ENCODE measurements around the gene KMT2E. TPM values are rescaled to one million over a fixed set of nuclear protein-coding genes. Genes with fewer than 3 reads are reported as not detected.

Gene KMT2E
- total RNA-seq, 1 experiment from 2014 or later = 38.2 TPM

DNA sequence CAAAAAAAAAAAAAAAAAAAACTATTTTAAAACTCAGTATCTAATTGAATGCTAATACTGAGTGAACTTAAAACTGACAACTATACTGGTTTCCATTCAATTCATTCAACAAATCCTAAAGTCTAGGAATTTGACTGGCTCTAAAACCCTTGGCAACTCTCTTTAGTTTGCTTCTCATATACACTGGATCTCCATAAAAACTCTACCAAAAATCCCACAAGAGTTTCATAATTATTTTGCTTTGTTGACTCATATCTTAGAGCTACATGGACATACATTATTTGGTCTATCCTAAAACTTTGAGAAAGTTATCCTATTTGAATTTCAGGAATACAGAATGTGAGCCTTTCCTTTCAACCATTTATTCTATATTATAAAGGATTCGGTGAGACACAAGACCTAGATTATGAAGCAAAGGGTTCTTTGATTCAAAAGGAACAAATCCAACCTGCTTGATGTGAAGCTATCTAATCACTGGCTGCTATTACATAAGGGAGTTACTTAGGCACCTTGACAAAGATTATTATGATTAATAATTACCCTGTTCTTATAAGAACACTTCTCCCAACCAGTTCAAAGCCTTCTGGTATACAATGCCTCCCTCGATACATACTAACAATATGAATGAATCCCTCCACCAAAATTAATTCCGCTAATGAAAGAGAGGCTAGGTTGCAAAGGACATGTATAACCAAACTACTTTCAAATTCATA, 15.8 kb upstream of the KMT2E start:
- H3K4ac ChIP-seq (ENCODE audit: low read depth, low read length) = no peak overlapping the region
- no peaks in the 10 kb centered on the region for H3K23me2 ChIP-seq (ENCODE audit: insufficient read length, low read depth, low read length, poor library complexity, severe bottlenecking)
- no peak overlapping the region for H3K27ac Mint-ChIP-seq
- TF ChIP-seq CTCF (conservative IDR thresholded peaks at IDR 0.05) = no peak
- no peak overlapping the region for H4K8ac ChIP-seq (replicated peaks; ENCODE audit: insufficient read length, low read depth, low read length)
- H3K36me3 Mint-ChIP-seq (ENCODE audit: insufficient read depth in 1 of 3, low read depth in 3 of 3) = peaks cover 0 to 23% (median 18%) of the 10 kb centered on the region in 3 experiments; a peak in 6 of 7 replicates
- no peak overlapping the region for H3K14ac ChIP-seq (ENCODE audit: insufficient read depth, low read length)
- H2BK20ac ChIP-seq (ENCODE audit: low read depth, low read length, poor library complexity, severe bottlenecking) = no peak overlapping the region
- no peaks in the 10 kb centered on the region for H3K27me3 ChIP-seq (ENCODE audit: insufficient read depth, low read length)
- peaks cover 33 to 36% of the 10 kb centered on the region in 2 experiments for H3K4me1 Mint-ChIP-seq
- DNase-seq = no peak
- H3K79me2 ChIP-seq (ENCODE audit: insufficient read depth, low read length) = peaks cover 59% of the 10 kb centered on the region
- H4K91ac ChIP-seq (ENCODE audit: insufficient read length, low read depth, low read length) = no peak overlapping the region
- H3K23ac ChIP-seq (ENCODE audit: insufficient read length, low read depth, low read length) = no peak overlapping the region
- H2AK5ac ChIP-seq (ENCODE audit: insufficient read length, low read length) = no peak overlapping the region
- no peak overlapping the region for H3K18ac ChIP-seq (ENCODE audit: insufficient read length, low read depth, low read length)
- H2BK120ac ChIP-seq (ENCODE audit: low read depth, low read length, poor library complexity, severe bottlenecking) = no peak overlapping the region
- no peak overlapping the region for H3K4me3 Mint-ChIP-seq
- H3K56ac ChIP-seq (ENCODE audit: insufficient read length, low read depth, low read length) = no peak overlapping the region
- H2AFZ ChIP-seq (ENCODE audit: low read length) = no peak overlapping the region
- H4K20me1 ChIP-seq (ENCODE audit: control insufficient read depth, insufficient read depth, insufficient read length) = no peaks in the 10 kb centered on the region
- no peaks in the 10 kb centered on the region for H3K4me1 ChIP-seq (ENCODE audit: insufficient read depth, low read length)
- no peaks in the 10 kb centered on the region for H3K9me3 Mint-ChIP-seq
- peaks cover 8% of the 10 kb centered on the region for H3K79me1 ChIP-seq (ENCODE audit: insufficient read depth, low read depth, low read length, poor library complexity, severe bottlenecking)
- H3K9me3 ChIP-seq (ENCODE audit: control insufficient read depth, low read depth, low read length) = no peaks in the 10 kb centered on the region
- H3K9ac ChIP-seq (ENCODE audit: extremely low read depth, insufficient read length, low read length) = no peak overlapping the region
- H2BK12ac ChIP-seq (ENCODE audit: insufficient read length, low read depth, low read length) = no peak overlapping the region
- no peak overlapping the region for H3K27ac ChIP-seq (ENCODE audit: insufficient read length, low read depth, low read length)
- no peak overlapping the region for H2BK5ac ChIP-seq (ENCODE audit: insufficient read length, low read length)
- no CpG with 5 or more reads among the region's 3 CpGs for WGBS (ENCODE audit: extremely low coverage, insufficient read length, low lambda C conversion rate)
- H3T11ph ChIP-seq (ENCODE audit: low read length) = no peak overlapping the region
- no peak overlapping the region for H4K5ac ChIP-seq (ENCODE audit: insufficient read length, low read depth, low read length)
- no peak overlapping the region for H3K4me2 ChIP-seq (ENCODE audit: insufficient read depth, insufficient read length, low read length)
- no peaks in the 10 kb centered on the region for H3K27me3 Mint-ChIP-seq (ENCODE audit: low read depth)
- no peak overlapping the region for H2BK15ac ChIP-seq (ENCODE audit: low read depth, low read length)
